22Rv1 (cell line): ENCODE data around the gene ARHGAP26.

Experiments used
- CTCF ChIP-seq: fragments of 450-650 bp; IDR thresholded peaks from 2 replicates; pipeline ENCODE4 v1.5.1; 2017; ENCODE audit warnings: mild to moderate bottlenecking
- ZFX ChIP-seq: fragments of 450-650 bp; IDR thresholded peaks from 2 replicates; pipeline ENCODE4 v1.6.1; 2017; ENCODE audit warnings: antibody characterized with exemption, borderline replicate concordance

- TF ChIP-seq CTCF: no peak
- no peak for TF ChIP-seq ZFX
These were observed 231.7 kb downstream of the ARHGAP26 start for GRCh38 chr5:143001764-143002351.
